ENCODE data around the gene DCTN5.
"Not testable (repeated sequence)": the region's sequence is repeated elsewhere in the genome, so short reads cannot be mapped to it uniquely, and the experiment has no call there.

Gene DCTN5

GRCh38 chr16:23694644-23695373 lies 53.5 kb downstream of the DCTN5 start:
- DNase-seq = no peak

GRCh38 chr16:23695756-23696155 lies 54.5 kb downstream of the DCTN5 start:
- no peak for DNase-seq

- no peak for DNase-seq
Observed at GRCh38 chr16:23699100-23699499, 57.8 kb downstream of the DCTN5 start.

DNA sequence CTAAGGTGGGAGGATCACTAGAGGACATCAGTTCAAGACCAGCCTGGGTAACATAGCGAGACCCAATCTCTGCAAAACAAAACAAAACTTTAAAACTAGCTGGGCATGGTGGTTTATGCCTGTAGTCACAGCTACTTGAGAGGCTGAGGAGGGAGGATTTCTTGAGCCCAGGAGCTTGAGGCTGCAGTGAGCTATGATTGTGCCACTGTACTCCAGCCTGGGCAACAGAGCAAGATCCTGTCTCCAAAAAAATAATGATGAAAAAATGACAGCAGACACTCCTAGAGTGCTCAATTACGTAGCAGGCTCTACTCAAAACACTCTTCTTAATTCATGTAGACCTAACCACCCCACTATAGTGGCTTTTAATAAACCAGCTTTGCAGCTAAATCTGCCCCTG lies 58.8 kb downstream of the DCTN5 start:
- DNase-seq = no peak

- DNase-seq = no peak
Observed at GRCh38 chr16:23700509-23700908, 59.2 kb downstream of the DCTN5 start.

GRCh38 chr16:23701045-23701444 lies 59.8 kb downstream of the DCTN5 start:
- DNase-seq = no peak

- no peak for DNase-seq
Observed at GRCh38 chr16:23702951-23703350, 61.7 kb downstream of the DCTN5 start.

DNA sequence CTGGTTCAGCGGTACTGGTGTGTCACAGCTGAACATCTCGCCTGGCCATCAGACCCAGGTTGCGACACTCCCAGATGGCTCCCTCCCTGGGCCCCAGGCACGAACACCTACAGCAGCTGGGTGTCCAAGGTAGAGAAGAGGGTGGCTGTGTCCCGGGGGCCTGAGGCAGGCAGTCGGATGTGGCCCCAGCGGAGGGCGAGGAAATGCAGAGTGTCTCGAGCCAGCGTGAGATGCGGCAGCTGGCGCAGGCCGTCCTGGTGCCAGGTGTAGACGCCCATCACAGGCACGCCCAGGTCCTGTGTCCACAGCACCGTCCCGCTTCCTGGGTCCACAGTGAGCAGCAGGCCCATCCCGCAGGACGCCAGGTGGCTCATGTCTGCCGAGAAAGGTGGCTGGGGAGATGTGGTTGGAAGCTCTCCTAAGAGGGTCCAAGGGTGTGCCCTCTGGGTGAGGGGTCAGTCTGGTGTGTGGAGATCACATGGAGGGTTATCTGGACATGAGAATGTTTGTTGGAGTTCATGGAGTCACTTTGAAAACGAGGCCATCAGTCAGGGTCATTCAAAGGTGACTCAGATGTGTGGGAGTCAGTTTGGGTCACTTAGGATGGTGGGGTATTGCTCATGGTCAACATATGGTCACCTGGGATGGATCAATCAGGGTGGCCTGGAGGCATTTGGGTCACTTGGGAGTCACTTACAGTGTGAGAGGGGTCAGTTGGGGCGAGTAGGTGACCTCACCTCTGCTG lies 63.7 kb downstream of the DCTN5 start:
- DNase-seq = no peak

DNA sequence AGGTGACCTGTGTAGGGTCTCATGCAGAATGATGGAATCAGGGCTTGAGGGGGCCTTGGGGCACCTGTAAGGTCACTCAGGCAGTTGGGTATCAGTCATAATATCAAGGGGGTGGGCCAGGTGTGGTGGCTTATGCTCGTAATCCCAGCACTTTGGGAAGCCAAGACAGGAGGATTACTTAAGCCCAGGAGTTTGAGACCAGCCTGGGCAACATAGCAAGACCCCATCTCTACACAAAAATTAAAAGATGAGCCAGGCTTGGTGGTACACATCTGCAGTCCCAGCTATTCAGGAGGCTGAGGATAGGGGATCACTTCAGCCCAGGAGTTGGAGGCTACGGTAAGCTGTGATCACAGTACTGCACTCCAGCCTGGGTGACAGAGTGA lies 64.2 kb downstream of the DCTN5 start:
- DNase-seq = no peak

DNA sequence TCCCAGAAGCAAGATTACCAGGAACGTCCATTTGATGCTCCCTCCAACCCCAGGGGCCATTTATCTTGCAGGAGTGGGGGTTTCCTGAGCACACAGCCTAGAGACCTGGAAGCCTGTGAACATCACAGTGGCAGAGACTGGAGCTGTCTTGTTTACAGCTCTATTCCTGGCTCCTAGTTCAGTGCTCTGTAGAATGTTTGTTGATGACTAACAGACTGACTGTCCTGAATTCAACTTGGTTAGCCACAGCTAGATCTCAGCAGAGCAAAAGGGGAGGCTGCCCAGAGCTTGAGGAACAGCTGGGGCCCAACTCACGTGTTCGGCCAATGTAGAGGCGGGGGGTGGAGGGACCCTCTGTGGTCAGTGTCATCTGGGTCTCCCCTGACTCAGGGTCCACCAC lies 65.2 kb downstream of the DCTN5 start:
- no peak for DNase-seq

DNA sequence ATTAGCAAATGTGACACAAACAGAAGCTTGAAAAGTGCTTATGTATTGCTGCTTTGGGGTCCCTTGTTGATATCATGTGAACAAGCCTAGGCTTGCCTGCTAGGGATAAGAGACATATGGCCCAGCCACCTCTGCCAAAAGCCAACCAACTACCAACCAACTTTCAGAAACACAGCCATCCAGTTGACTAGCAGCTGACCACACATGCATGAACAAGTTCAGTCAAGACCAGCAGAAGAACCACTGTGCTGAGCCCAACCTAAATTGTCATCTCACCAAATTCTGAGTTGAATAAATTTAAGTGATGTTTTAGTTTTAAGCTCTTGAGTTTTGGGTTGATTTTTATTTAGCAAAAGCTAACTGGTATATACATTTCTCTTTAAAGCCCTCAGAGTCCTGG lies 68.3 kb downstream of the DCTN5 start:
- no peak for DNase-seq

- DNase-seq = no peak
Observed at GRCh38 chr16:23710008-23710407, 68.7 kb downstream of the DCTN5 start.

DNA sequence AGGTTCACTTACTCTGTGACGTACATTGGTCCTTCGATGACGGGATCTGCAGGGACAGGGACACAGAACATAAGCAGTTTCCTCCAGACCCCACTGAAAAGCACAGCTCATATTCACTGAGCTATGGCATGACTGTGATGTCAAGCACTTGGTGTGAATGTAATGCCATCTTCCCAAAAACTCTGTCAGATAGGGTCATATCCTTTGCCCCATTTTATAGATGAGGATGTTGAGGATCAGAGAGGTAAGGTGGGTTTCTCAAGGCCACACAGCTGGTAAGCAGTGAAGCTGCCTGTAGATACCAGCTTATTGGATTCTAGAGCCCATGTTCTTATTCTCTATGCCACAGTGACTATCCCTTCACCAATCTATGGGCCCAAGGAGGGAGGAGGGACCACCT lies 69.2 kb downstream of the DCTN5 start:
- DNase-seq = no peak

GRCh38 chr16:23711785-23712184 lies 70.5 kb downstream of the DCTN5 start:
- no peak for DNase-seq

GRCh38 chr16:23712976-23713375 lies 71.7 kb downstream of the DCTN5 start, which contains the start of gene ERN2:
TSS of gene ERN2 (minus strand) at chr16:23713222. CDS start at chr16:23713187, 35 bp downstream.
- no peak for DNase-seq

DNA sequence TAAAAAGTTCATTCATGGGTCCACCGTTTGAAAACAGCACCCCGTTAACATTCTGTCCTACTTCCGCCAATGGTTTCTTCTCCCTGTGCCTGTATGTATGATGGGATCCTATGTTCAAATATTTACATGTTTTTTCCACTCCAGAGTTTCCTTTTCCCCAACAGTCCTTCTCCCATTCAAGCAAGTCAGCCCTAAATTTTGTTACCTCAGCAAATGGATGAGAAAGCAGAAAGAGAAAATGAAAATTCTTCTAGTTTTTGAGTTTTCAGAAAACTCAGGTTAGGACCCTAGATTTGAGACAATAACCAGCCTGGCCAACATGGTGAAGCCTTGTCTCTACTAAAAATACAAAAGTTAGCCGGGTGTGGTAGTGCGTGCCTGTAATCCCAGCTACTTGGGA lies 75.2 kb downstream of the DCTN5 start:
- no peak for DNase-seq

DNA sequence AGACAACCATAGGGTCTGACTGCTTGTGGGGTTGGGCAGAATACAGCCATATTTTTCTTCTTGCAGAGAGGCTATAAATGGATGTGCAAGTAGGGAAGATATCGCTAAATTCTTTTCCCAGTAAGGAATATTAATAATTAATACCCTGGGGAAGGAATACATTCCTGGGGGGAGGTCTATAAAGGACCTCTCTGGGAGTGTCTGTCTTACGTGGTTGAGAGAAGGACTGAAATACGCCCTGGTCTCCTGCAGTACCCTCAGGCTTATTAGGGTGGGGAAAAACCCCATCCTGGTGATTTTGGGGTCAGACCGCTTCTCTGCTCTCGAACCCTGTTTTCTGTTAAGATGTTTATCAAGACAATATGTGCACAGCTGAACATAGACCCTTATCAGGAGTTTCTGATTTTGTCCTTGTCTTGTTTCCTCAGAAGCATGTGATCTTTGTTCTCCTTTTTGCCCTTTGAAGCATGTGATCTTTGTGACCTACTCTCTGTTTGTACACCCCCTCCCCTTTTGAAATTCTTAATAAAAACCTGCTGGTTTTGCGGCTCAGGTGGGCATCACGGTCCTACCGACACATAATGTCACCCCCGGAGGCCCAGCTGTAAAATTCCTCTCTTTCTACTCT lies 81.5 kb downstream of the DCTN5 start:
- not testable (repeated sequence) for DNase-seq

DNA sequence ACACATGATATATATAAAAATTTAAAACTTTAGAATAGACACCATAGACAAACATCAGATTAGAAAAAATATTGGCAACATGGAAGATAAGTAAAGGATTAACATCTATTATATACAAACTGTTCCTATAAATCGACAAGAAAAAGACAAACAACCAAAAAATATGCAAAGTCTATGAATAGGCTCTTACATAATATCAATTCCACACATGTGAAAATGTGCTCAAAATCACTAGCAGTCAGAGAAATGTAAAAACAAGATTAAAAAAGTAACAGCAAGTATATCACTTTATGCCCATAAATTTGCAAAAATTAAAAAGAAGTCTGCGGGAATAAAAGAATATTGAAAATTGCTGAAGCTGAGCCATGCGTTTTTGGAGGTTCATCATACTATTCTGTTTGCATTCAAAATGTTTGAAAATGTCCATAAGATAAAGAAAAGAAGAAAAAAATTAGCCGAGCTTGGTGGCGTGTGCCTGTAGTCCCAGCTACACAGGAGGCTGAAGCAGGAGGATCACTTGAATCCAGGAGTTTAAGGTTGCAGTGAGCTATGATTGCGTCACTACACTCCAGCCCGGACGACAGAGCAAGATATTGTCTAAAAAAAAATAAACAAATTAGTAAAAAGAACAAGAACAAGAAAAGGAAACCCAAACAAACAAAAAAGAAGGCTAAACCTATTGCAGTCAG lies 83.0 kb downstream of the DCTN5 start:
- DNase-seq = no peak

DNA sequence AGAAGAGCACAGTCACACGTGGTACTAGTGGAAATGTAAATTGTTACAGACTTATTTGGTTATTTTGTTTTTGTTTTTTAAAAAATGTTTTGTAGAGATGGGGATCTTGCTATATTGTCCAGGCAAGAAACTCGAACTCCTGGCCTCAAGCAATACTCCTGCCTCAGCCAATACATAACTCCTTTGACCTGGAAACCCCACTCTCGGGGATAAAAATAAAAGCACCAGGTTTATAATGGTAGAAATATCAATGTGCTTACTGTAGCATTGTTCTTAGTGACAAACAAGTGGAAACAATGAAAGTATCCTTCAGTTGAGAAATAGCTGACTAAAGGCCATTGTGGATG lies 83.5 kb downstream of the DCTN5 start:
- DNase-seq = no peak

- DNase-seq = no peak
Observed at GRCh38 chr16:23726710-23727109, 85.4 kb downstream of the DCTN5 start.
